Hepatocyte (in vitro differentiated cells): ENCODE measurements around the gene BCAS3. TPM values are rescaled to one million over a fixed set of nuclear protein-coding genes. Genes with fewer than 3 reads are reported as not detected.
A peak's percentile ranks its signal among the peaks of the same experiment; 100 is the strongest.

Experiments used
- DNase-seq: peaks from one replicate; pipeline ENCODE4 v3.0.0-alpha.2; 2016; ENCODE audit warnings: low spot score
- H2AFZ ChIP-seq: fragments of 200-600 bp; sonication (generic); 2 replicates; pipeline ENCODE4 v1.6.0; 2016; ENCODE audit warnings: antibody characterized with exemption, mild to moderate bottlenecking
- H3K27ac ChIP-seq: fragments of 200-600 bp; sonication (generic); 2 replicates; pipeline ENCODE4 v1.5.1; 2016; ENCODE audit warnings: mild to moderate bottlenecking
- H3K27me3 ChIP-seq: fragments of 200-600 bp; sonication (generic); 2 replicates; pipeline ENCODE4 v1.6.1; 2016
- H3K36me3 ChIP-seq: fragments of 200-600 bp; sonication (generic); replicated peaks from 2 replicates; pipeline ENCODE4 v1.5.1; 2016; ENCODE audit warnings: low read depth; ENCODE audit not compliant: insufficient read depth
- H3K4me1 ChIP-seq: fragments of 200-600 bp; sonication (generic); 2 replicates; pipeline ENCODE4 v1.5.1; 2016; ENCODE audit warnings: mild to moderate bottlenecking, moderate library complexity; ENCODE audit not compliant: insufficient read depth
- H3K4me2 ChIP-seq: fragments of 200-600 bp; sonication (generic); 2 replicates; pipeline ENCODE4 v1.6.0; 2016
- H3K4me3 ChIP-seq: fragments of 200-600 bp; sonication (generic); 2 replicates; pipeline ENCODE4 v1.5.1; 2016; ENCODE audit warnings: mild to moderate bottlenecking
- H3K79me2 ChIP-seq: fragments of 200-600 bp; sonication (generic); 2 replicates; pipeline ENCODE4 v1.6.0; 2017; ENCODE audit warnings: mild to moderate bottlenecking
- H3K9me2 ChIP-seq: fragments of 200-600 bp; sonication (generic); replicated peaks from 2 replicates; pipeline ENCODE4 v1.6.0; 2017; ENCODE audit warnings: mild to moderate bottlenecking; ENCODE audit not compliant: insufficient read depth
- H3K9me3 ChIP-seq: fragments of 200-600 bp; sonication (generic); 2 replicates; pipeline ENCODE4 v1.5.1; 2016; ENCODE audit warnings: low read depth, mild to moderate bottlenecking
- H4K20me1 ChIP-seq: fragments of 200-600 bp; sonication (generic); 2 replicates; pipeline ENCODE4 v1.6.0; 2016; ENCODE audit warnings: mild to moderate bottlenecking; ENCODE audit not compliant: insufficient read depth, poor library complexity, severe bottlenecking
- CTCF ChIP-seq: fragments of 200-600 bp; sonication (generic); IDR thresholded peaks from 2 replicates; pipeline ENCODE4 v1.5.1; 2016; ENCODE audit warnings: antibody characterized with exemption, mild to moderate bottlenecking; ENCODE audit not compliant: poor library complexity
- EZH2 ChIP-seq: fragments of 200-600 bp; sonication (generic); IDR thresholded peaks from 2 replicates; pipeline ENCODE4 v1.6.1; 2016; ENCODE audit warnings: antibody characterized with exemption, mild to moderate bottlenecking, borderline replicate concordance
- EZH2phosphoT487 ChIP-seq: fragments of 200-600 bp; sonication (generic); IDR thresholded peaks from one replicate; pipeline ENCODE4 v1.6.1; 2018; ENCODE audit warnings: antibody characterized with exemption, mild to moderate bottlenecking, low read depth, moderate library complexity; ENCODE audit not compliant: unreplicated experiment, severe bottlenecking
- WGBS: methylation state at CpG from one replicate; pipeline ENCODE4 v1.1.6; 2016; ENCODE audit warnings: low lambda C conversion rate; ENCODE audit errors: missing lambda C conversion rate; 5-methylcytosine and 5-hydroxymethylcytosine counted together
- polyA plus RNA-seq: library from polyadenylated mRNA; unstranded; fragments of >200 nt; fragmentation: Nextera tagmentation; extraction: Ambion mirVana; gene quantifications from 2 replicates; pipeline ENCODE4 v1.2.1, GENCODE V29; 2016
- total RNA-seq: library from RNA; depleted of rRNA; stranded (reverse); fragments of >200 nt; gene quantifications from 2 replicates; pipeline ENCODE4 v1.2.3, GENCODE V29; 2014

BCAS3 gene
- total and polyA plus RNA-seq, 2 experiments from 2014 or later, result 16.5 to 58.8 TPM

- DNase-seq, result peak; percentile 77
- H3K27ac ChIP-seq, result peak overlapping the region; percentile 99
- peak overlapping the region; percentile 75 for H3K4me3 ChIP-seq
- 2% methylated on average over 34 of the region's 67 CpGs for WGBS
- peaks cover 16% of the 10 kb centered on the region for H3K4me1 ChIP-seq
- peak overlapping the region; percentile 49 for H2AFZ ChIP-seq
- H3K9me2 ChIP-seq, result no peaks in the 10 kb centered on the region
- TF ChIP-seq EZH2 (no peak), CTCF (peak; percentile 16), EZH2phosphoT487 (no peak)
- peaks cover 59% of the 10 kb centered on the region for H3K27me3 ChIP-seq
- H4K20me1 ChIP-seq, result peaks cover 8% of the 10 kb centered on the region
- peaks cover 80% of the 10 kb centered on the region for H3K79me2 ChIP-seq
- H3K36me3 ChIP-seq, result no peaks in the 10 kb centered on the region
- no peaks in the 10 kb centered on the region for H3K9me3 ChIP-seq
- peak overlapping the region; percentile 99 for H3K4me2 ChIP-seq
Observed at GRCh38 chr17:61397086-61397842, 719.6 kb downstream of the BCAS3 start.

- DNase-seq, result no peak
- peaks cover 20% of the 10 kb centered on the region for H4K20me1 ChIP-seq
- peaks cover 87% of the 10 kb centered on the region for H3K79me2 ChIP-seq
- peak overlapping the region; percentile 99 for H3K27ac ChIP-seq
- peak overlapping the region; percentile 49 for H2AFZ ChIP-seq
- peak overlapping the region; percentile 99 for H3K4me2 ChIP-seq
- no peaks in the 10 kb centered on the region for H3K36me3 ChIP-seq
- peaks cover 74% of the 10 kb centered on the region for H3K27me3 ChIP-seq
- peak overlapping the region; percentile 75 for H3K4me3 ChIP-seq
- no peaks in the 10 kb centered on the region for H3K9me3 ChIP-seq
- peak; percentile 13 for TF ChIP-seq EZH2phosphoT487
- no peak for TF ChIP-seq EZH2
- peaks cover 13% of the 10 kb centered on the region for H3K4me1 ChIP-seq
- H3K9me2 ChIP-seq, result no peaks in the 10 kb centered on the region
- 2% methylated on average over 33 of the region's 34 CpGs for whole genome bisulfite sequencing
Observed at GRCh38 chr17:61398721-61399130, 721.1 kb downstream of the BCAS3 start.

GRCh38 chr17:61399131-61400065 is 721.7 kb downstream of the BCAS3 start, which contains the start of gene TBX2:
Gene TBX2 (plus strand): TSS chr17:61399843. CDS start chr17:61400177, 334 bp downstream.
- peak; percentile 87 for DNase-seq
- Histone ChIP-seq H3K9me2 (no peaks in the 10 kb centered on the region), H3K4me1 (peaks cover 7% of the 10 kb centered on the region), H3K36me3 (no peaks in the 10 kb centered on the region), H3K27ac (peak within 1 kb of the TSS; percentile 99), H2AFZ (peak within 1 kb of the TSS; percentile 49), H3K27me3 (peaks cover 80% of the 10 kb centered on the region), H3K4me3 (peak within 1 kb of the TSS; percentile 75), H4K20me1 (peaks cover 24% of the 10 kb centered on the region), H3K9me3 (no peaks in the 10 kb centered on the region), H3K4me2 (peak within 1 kb of the TSS; percentile 99), H3K79me2 (peaks cover 88% of the 10 kb centered on the region)
- WGBS, result under 1% methylated on average over 53 of the region's 98 CpGs
- TF ChIP-seq EZH2, result peak; percentile 65
- peak; percentile 76 for TF ChIP-seq EZH2phosphoT487
- TF ChIP-seq CTCF, result no peak
